ENCODE data around the gene NUMA1. TPM values are rescaled to one million over a fixed set of nuclear protein-coding genes. Genes with fewer than 3 reads are reported as not detected.
A peak's percentile ranks its signal among the peaks of the same experiment; 100 is the strongest.

Gene NUMA1
- total and polyA plus RNA-seq, 2 experiments from 2014 or later, result 33.2 to 104 TPM

DNA sequence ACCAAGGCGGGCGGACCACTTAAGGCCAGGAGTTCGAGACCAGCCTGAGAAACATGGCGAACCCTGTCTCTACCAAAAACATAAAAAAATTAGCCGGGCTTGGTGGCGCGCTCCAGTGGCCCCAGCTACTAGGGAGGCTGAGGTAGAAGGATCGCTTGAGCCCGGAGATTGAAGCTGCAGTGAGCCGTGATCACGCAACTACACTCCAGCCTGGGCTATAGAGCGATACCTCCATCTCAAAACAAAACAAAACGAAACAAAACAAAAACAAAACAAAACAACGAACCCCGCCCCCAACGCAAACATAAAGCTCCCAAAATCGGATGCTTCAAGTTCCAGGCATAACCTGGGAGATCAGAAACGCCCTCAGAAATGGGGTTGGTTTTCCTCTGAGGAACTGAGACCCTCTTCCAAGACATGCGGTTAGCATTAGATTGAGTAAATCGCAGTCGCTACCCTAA is 872 bp upstream of the NUMA1 start (continued):
- TF ChIP-seq JUNB (IDR thresholded peaks at IDR 0.05; ENCODE audit: unreplicated experiment) (no peak), EZH2 (IDR thresholded peaks at IDR 0.05; ENCODE audit: low read depth, unreplicated experiment) (no peak), EZH2phosphoT487 (IDR thresholded peaks at IDR 0.05; ENCODE audit: unreplicated experiment) (no peak), CREB1 (CRISPR knock-in tag; IDR thresholded peaks at IDR 0.05; ENCODE audit: low read depth) (no peak), ZNF331 (CRISPR knock-in tag; IDR thresholded peaks at IDR 0.05; ENCODE audit: low read depth) (no peak), NANOG (IDR thresholded peaks at IDR 0.05; ENCODE audit: borderline replicate concordance) (no peak)
- TF ChIP-seq, protein P1, sequence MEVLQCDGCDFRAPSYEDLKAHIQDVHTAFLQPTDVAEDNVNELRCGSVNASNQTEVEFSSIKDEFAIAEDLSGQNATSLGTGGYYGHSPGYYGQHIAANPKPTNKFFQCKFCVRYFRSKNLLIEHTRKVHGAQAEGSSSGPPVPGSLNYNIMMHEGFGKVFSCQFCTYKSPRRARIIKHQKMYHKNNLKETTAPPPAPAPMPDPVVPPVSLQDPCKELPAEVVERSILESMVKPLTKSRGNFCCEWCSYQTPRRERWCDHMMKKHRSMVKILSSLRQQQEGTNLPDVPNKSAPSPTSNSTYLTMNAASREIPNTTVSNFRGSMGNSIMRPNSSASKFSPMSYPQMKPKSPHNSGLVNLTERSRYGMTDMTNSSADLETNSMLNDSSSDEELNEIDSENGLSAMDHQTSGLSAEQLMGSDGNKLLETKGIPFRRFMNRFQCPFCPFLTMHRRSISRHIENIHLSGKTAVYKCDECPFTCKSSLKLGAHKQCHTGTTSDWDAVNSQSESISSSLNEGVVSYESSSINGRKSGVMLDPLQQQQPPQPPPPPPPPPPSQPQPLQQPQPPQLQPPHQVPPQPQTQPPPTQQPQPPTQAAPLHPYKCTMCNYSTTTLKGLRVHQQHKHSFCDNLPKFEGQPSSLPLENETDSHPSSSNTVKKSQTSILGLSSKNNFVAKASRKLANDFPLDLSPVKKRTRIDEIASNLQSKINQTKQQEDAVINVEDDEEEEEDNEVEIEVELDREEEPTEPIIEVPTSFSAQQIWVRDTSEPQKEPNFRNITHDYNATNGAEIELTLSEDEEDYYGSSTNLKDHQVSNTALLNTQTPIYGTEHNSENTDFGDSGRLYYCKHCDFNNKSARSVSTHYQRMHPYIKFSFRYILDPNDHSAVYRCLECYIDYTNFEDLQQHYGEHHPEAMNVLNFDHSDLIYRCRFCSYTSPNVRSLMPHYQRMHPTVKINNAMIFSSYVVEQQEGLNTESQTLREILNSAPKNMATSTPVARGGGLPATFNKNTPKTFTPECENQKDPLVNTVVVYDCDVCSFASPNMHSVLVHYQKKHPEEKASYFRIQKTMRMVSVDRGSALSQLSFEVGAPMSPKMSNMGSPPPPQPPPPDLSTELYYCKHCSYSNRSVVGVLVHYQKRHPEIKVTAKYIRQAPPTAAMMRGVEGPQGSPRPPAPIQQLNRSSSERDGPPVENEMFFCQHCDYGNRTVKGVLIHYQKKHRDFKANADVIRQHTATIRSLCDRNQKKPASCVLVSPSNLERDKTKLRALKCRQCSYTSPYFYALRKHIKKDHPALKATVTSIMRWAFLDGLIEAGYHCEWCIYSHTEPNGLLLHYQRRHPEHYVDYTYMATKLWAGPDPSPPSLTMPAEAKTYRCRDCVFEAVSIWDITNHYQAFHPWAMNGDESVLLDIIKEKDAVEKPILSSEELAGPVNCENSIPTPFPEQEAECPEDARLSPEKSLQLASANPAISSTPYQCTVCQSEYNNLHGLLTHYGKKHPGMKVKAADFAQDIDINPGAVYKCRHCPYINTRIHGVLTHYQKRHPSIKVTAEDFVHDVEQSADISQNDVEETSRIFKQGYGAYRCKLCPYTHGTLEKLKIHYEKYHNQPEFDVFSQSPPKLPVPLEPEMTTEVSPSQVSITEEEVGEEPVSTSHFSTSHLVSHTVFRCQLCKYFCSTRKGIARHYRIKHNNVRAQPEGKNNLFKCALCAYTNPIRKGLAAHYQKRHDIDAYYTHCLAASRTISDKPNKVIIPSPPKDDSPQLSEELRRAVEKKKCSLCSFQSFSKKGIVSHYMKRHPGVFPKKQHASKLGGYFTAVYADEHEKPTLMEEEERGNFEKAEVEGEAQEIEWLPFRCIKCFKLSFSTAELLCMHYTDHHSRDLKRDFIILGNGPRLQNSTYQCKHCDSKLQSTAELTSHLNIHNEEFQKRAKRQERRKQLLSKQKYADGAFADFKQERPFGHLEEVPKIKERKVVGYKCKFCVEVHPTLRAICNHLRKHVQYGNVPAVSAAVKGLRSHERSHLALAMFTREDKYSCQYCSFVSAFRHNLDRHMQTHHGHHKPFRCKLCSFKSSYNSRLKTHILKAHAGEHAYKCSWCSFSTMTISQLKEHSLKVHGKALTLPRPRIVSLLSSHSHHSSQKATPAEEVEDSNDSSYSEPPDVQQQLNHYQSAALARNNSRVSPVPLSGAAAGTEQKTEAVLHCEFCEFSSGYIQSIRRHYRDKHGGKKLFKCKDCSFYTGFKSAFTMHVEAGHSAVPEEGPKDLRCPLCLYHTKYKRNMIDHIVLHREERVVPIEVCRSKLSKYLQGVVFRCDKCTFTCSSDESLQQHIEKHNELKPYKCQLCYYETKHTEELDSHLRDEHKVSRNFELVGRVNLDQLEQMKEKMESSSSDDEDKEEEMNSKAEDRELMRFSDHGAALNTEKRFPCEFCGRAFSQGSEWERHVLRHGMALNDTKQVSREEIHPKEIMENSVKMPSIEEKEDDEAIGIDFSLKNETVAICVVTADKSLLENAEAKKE (CRISPR knock-in tag; IDR thresholded peaks at IDR 0.05), result no peak

DNA sequence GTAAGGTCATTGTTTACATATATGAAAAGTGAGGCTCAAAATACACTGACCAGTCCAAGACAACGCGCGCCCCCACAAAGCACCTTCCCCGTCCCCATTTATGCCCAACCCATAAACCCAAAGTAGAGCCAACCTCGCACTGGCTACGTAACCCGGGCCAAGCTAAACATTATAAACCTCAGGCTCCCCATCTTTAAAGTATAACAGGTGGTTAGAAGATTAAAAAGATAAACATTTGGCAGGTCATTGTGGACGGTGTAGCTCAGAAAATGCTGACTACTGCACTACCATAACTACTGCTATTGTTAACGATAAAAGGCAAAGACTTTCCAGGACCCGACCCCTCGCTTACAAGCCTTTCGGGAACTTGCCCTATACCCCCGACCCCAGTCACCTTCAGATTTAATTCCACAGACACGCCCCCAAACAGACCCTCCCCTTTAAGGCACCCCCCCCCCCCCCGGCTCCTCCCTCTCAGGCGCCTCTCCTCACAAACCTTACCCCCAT is 470 bp downstream of the NUMA1 start:
- no peaks in the 10 kb centered on the region for H3K9me2 ChIP-seq (ENCODE audit: insufficient read depth)
- peak overlapping the region; percentile 86 for H3K4me3 Mint-ChIP-seq
- ATAC-seq (no peak), DNase-seq (ENCODE audit: low spot score) (peak; percentile 10)
- H4K20me1 ChIP-seq (replicated peaks; ENCODE audit: insufficient read depth), result peaks cover 21% of the 10 kb centered on the region; the same call in 1 of the 2 replicates
- H3K36me3 Mint-ChIP-seq (ENCODE audit: low read depth), result peaks cover 7% of the 10 kb centered on the region; the same call in 1 of the 3 replicates
- no peak overlapping the region for H2AFZ ChIP-seq
- peaks cover 19% of the 10 kb centered on the region for H3K4me1 Mint-ChIP-seq
- H3F3A ChIP-seq (replicated peaks; ENCODE audit: low read depth), result no peaks in the 10 kb centered on the region
- peaks cover 4% of the 10 kb centered on the region for H3K27me3 Mint-ChIP-seq (ENCODE audit: insufficient read depth, low read depth, poor library complexity)
- peak overlapping the region; percentile 95 for H3K27ac Mint-ChIP-seq
- no peaks in the 10 kb centered on the region for H3K27me3 ChIP-seq (ENCODE audit: insufficient read depth)
- H3K4me1 ChIP-seq (ENCODE audit: insufficient read depth), result 0 out of 2 replicates have a peak, but pooled peaks cover 8% of the 10 kb centered on the region
- peak overlapping the region; percentile 80 for H3K4me3 ChIP-seq
- H3K4me2 ChIP-seq, result peak overlapping the region; percentile 87
- peaks cover 51% of the 10 kb centered on the region for H3K79me2 ChIP-seq (replicated peaks; ENCODE audit: insufficient read depth)
- no peaks in the 10 kb centered on the region for H3K9me3 Mint-ChIP-seq
- H3K36me3 ChIP-seq (ENCODE audit: insufficient read depth), result no peaks in the 10 kb centered on the region
- H3K27ac ChIP-seq (ENCODE audit: low read depth), result peak overlapping the region; percentile 70
- TF ChIP-seq NANOG (IDR thresholded peaks at IDR 0.05; ENCODE audit: borderline replicate concordance) (no peak), ETS1 (IDR thresholded peaks at IDR 0.05) (no peak), JUNB (IDR thresholded peaks at IDR 0.05; ENCODE audit: unreplicated experiment) (no peak), ZNF114 (CRISPR knock-in tag; IDR thresholded peaks at IDR 0.05) (no peak), REST (IDR thresholded peaks at IDR 0.05; ENCODE audit: unreplicated experiment) (no peak), STAT1 (IDR thresholded peaks at IDR 0.05; ENCODE audit: unreplicated experiment) (no peak), EZH2 (IDR thresholded peaks at IDR 0.05; ENCODE audit: low read depth, unreplicated experiment) (no peak), CREB1 (CRISPR knock-in tag; IDR thresholded peaks at IDR 0.05; ENCODE audit: low read depth) (no peak)
- TF ChIP-seq, protein P2, sequence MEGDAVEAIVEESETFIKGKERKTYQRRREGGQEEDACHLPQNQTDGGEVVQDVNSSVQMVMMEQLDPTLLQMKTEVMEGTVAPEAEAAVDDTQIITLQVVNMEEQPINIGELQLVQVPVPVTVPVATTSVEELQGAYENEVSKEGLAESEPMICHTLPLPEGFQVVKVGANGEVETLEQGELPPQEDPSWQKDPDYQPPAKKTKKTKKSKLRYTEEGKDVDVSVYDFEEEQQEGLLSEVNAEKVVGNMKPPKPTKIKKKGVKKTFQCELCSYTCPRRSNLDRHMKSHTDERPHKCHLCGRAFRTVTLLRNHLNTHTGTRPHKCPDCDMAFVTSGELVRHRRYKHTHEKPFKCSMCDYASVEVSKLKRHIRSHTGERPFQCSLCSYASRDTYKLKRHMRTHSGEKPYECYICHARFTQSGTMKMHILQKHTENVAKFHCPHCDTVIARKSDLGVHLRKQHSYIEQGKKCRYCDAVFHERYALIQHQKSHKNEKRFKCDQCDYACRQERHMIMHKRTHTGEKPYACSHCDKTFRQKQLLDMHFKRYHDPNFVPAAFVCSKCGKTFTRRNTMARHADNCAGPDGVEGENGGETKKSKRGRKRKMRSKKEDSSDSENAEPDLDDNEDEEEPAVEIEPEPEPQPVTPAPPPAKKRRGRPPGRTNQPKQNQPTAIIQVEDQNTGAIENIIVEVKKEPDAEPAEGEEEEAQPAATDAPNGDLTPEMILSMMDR (conservative IDR thresholded peaks at IDR 0.05; ENCODE audit: low read depth in 2 of 2), result no peak
